T-helper 17 cell (primary cell): ENCODE results near the gene PMF1. TPM values are rescaled to one million over a fixed set of nuclear protein-coding genes. Genes with fewer than 3 reads are reported as not detected.
"Not testable (repeated sequence)": the region's sequence is repeated elsewhere in the genome, so short reads cannot be mapped to it uniquely, and the experiment has no call there.

Source experiments
- ATAC-seq: fragments of 150-1000 bp; cut with Tn5 transposase; 2 replicates; pipeline ENCODE4 v1.10.0; 2021; ENCODE audit warnings: mild to moderate bottlenecking, moderate library complexity
- DNase-seq, 3 donors: peaks; one replicate each; pipeline versions ENCODE4 v3.0.0 to v3.0.0-alpha.2; 2020 to 2021
- H3K9me3 ChIP-seq: one replicate; pipeline ENCODE4 v1.7.0; 2013; ENCODE audit warnings: low read length, mild to moderate bottlenecking; ENCODE audit not compliant: control insufficient read depth, poor library complexity, severe bottlenecking
- H3K27ac Mint-ChIP-seq: one replicate; pipeline ENCODE4 v1.8.0; 2022; ENCODE audit warnings: mild to moderate bottlenecking, moderate library complexity, mixed read lengths
- H3K27me3 Mint-ChIP-seq: one replicate; pipeline ENCODE4 v1.8.0; 2022; ENCODE audit warnings: mixed read lengths
- H3K36me3 Mint-ChIP-seq: one replicate; pipeline ENCODE4 v1.8.0; 2022; ENCODE audit warnings: low read depth, mixed read lengths
- H3K4me1 Mint-ChIP-seq: one replicate; pipeline ENCODE4 v1.8.0; 2022; ENCODE audit warnings: mild to moderate bottlenecking, mixed read lengths
- H3K4me3 Mint-ChIP-seq: one replicate; pipeline ENCODE4 v1.8.0; 2022; ENCODE audit warnings: mild to moderate bottlenecking, moderate library complexity, mixed read lengths
- total RNA-seq, 4 donors: library from RNA in 2 of 4; stranded (reverse) in 2 of 4; gene quantifications; one replicate each; pipeline ENCODE4 v1.2.3 and lab custom pipeline; 2022 to 2026

The PMF1 gene, protein sequence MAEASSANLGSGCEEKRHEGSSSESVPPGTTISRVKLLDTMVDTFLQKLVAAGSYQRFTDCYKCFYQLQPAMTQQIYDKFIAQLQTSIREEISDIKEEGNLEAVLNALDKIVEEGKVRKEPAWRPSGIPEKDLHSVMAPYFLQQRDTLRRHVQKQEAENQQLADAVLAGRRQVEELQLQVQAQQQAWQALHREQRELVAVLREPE
- 10 to 100 TPM; 59.1 to 73.2 TPM for total RNA-seq
- 13.8 to 21.4 reads per million in 2 donors for total RNA-seq (lab: John Stamatoyannopoulos, UW)

DNA sequence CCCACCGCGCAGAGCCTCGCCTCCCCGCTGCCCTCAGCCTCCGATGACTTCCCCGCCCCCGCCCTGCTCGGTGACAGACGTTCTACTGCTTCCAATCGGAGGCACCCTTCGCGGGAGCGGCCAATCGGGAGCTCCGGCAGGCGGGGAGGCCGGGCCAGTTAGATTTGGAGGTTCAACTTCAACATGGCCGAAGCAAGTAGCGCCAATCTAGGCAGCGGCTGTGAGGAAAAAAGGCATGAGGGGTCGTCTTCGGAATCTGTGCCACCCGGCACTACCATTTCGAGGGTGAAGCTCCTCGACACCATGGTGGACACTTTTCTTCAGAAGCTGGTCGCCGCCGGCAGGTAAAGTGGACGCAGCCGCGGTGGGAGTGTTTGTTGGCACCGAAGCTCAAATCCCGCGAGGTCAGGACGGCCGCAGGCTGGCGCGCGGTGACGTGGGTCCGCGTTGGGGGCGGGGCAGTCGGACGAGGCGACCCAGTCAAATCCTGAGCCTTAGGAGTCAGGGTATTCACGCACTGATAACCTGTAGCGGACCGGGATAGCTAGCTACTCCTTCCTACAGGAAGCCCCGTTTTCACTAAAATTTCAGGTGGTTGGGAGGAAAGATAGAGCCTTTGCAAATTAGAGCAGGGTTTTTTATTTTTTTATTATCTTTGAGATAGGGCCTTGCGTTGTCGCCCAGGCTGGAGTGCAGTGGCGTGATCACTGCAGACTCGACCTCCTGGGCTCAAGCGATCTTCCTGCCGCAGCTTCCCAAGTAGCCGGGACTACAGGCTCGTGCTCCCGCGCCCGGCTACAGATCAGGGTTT lies at the start of gene PMF1:
Gene PMF1, plus strand, starts transcription at position 175 of the 811 bp plus-strand sequence. Its CDS starts 9 bp downstream, at position 184.
- peak within 1 kb of the TSS; percentile 97 for H3K27ac Mint-ChIP-seq
- peaks cover 27% of the 10 kb centered on the region for H3K4me1 Mint-ChIP-seq
- H3K4me3 Mint-ChIP-seq, result peak within 1 kb of the TSS; percentile 94
- peaks cover 7% of the 10 kb centered on the region for H3K36me3 Mint-ChIP-seq
- DNase-seq (peak; percentile 91), ATAC-seq (peak; percentile 96)
- no peaks in the 10 kb centered on the region for H3K9me3 ChIP-seq
- no peaks in the 10 kb centered on the region for H3K27me3 Mint-ChIP-seq

DNA sequence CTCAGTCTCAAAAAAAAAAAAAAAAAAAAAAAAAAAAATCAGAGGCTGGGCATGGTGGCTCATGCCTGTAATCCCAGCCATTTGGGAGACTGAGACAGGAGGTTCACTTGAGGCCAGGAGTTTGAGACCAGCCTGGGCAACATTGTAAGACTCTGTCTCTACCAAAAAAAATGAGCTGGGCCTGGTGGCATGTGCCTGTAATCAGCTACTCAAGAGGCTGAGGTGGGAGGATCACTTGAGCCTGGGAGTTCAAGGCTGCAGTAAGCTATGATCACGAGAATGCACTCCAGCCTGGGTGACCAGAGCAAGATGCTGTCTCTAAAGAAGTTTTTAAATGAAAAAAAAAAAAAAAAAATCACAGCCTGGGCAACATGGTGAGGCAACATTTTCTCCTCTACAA lies 49.1 kb upstream of the PMF1 start:
- no peaks in the 10 kb centered on the region for H3K36me3 Mint-ChIP-seq
- no peak overlapping the region for H3K27ac Mint-ChIP-seq
- ATAC-seq, result no peak
- H3K27me3 Mint-ChIP-seq, result no peaks in the 10 kb centered on the region
- H3K4me3 Mint-ChIP-seq, result no peak overlapping the region
- DNase-seq, result no peak
- H3K4me1 Mint-ChIP-seq, result peaks cover 15% of the 10 kb centered on the region
- no peaks in the 10 kb centered on the region for H3K9me3 ChIP-seq

DNA sequence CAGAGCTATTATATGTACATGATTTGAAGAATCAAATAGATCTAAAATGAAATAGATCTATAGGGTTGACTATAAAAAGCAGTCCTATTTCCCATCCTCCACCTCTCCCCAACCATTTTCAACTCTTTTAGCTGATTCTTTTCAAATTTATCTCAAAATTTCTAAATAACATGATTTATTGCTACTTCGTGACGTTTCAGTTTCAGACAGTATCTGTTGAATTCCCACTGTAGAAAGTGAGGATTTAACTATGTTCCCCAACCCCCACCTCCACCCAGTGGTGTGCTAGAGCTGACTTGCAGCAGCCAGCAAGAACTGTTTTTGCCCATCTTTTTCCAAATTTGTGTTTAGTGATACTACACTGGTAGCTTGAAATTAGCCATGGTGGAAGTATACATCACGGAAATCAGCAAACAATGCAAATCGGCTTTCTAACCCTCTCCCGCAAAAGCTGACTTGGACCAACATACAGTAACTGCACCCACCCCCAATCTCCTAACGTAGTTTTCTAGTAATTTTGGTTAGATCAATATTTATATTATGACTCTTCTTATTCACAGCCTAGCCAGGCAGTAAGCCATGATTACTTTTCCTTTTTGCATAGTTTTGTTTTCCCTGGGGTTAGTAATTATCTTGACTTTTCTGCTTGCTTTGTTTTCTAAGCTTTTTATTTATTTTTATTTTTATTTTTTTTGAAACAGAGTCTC lies 48.5 kb upstream of the PMF1 start:
- DNase-seq, result no peak
- no peak overlapping the region for H3K4me3 Mint-ChIP-seq
- ATAC-seq, result no peak
- no peaks in the 10 kb centered on the region for H3K27me3 Mint-ChIP-seq
- no peaks in the 10 kb centered on the region for H3K9me3 ChIP-seq
- no peak overlapping the region for H3K27ac Mint-ChIP-seq
- no peaks in the 10 kb centered on the region for H3K36me3 Mint-ChIP-seq
- H3K4me1 Mint-ChIP-seq, result peaks cover 15% of the 10 kb centered on the region

DNA sequence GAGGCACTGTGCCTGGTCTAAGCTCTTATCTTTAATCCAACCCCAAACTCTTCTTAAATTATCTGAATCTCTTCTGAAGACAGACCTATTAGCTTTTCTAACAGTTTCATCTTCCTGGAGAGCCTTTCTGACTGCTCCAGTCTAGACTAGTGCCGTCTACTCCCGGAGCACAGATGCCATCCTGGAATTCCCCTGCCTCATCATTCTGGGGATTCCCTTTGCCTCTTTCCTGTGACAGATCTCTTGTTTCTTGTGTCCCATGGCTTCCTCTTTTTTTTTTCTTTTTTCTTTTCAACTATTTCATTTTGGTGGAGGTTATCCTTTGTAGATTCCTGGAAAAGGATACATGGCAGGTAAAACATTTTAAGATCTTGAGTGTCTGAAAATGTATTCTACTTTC lies 47.7 kb upstream of the PMF1 start:
- peak overlapping the region; percentile 67 for H3K27ac Mint-ChIP-seq

DNA sequence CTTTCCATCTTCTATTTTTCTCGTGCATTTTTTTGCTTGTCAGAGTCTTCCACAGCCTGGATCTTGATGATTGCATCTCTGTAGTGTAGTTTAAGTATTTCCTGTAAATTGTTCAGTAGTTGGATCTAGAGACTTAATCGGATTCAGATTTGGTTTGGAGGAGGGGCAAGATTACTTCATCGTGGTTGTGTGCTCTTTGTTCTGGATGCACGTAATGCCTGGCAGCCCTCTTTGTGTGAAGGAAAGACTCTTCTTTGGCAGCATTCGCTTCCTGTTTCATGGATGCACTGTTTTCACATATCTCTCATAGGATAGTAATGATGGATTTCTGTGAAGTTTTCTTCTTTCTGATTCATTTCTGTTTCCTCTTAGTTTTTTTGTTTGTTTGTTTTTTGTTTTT lies 45.3 kb upstream of the PMF1 start:
- no peaks in the 10 kb centered on the region for H3K9me3 ChIP-seq
- ATAC-seq (no peak), DNase-seq (no peak)
- Mint-ChIP-seq H3K36me3 (no peaks in the 10 kb centered on the region), H3K4me3 (no peak overlapping the region), H3K4me1 (peaks cover 5% of the 10 kb centered on the region), H3K27ac (no peak overlapping the region), H3K27me3 (no peaks in the 10 kb centered on the region)

More for the DNA sequence above, 47.7 kb upstream of the PMF1 start:
- H3K4me1 Mint-ChIP-seq, result peaks cover 15% of the 10 kb centered on the region
- ATAC-seq (peak; percentile 23), DNase-seq (no peak)
- no peaks in the 10 kb centered on the region for H3K9me3 ChIP-seq
- no peaks in the 10 kb centered on the region for H3K27me3 Mint-ChIP-seq
- no peaks in the 10 kb centered on the region for H3K36me3 Mint-ChIP-seq
- no peak overlapping the region for H3K4me3 Mint-ChIP-seq

DNA sequence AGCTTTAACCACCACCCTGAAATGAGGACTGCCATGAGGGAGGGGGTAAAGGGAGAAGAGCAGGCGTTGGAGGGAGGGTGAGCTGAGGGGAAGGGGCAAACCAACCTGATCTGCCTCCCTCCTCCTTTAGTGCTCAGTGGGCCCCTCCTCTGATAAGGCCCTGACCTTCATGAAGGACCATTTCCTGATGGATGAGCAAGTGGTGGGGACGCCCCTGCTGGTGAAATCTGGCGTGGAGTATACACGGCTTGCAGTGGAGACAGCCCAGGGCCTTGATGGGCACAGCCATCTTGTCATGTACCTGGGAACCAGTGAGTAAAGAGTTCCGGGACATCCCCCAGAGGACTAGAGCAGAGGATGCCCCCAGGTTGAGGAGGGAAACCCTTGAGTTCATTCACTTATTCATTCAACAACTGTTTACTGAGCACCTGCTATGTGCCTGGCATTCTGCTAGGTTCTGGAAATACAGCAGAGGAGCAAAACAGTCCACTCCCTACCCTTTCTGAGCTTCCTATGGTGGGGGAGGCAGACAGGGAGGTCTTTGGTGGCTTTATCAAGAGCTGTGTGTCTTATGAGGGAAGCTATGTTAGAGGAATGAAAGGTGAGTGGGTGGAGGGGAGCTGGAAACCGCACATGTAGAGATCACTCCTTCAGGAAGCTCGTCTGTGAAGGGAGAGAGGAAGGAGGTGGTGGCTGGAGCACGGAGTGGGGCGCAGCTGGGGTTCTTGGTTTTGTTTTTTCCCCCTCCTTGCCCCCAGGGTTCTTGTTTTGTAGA lies 39.9 kb upstream of the PMF1 start:
- H3K27me3 Mint-ChIP-seq, result peaks cover 23% of the 10 kb centered on the region
- H3K4me3 Mint-ChIP-seq, result no peak overlapping the region
- peaks cover 2% of the 10 kb centered on the region for H3K36me3 Mint-ChIP-seq
- DNase-seq (no peak), ATAC-seq (no peak)
- H3K27ac Mint-ChIP-seq, result peak overlapping the region; percentile 56
- peaks cover 6% of the 10 kb centered on the region for H3K4me1 Mint-ChIP-seq
- no peaks in the 10 kb centered on the region for H3K9me3 ChIP-seq

DNA sequence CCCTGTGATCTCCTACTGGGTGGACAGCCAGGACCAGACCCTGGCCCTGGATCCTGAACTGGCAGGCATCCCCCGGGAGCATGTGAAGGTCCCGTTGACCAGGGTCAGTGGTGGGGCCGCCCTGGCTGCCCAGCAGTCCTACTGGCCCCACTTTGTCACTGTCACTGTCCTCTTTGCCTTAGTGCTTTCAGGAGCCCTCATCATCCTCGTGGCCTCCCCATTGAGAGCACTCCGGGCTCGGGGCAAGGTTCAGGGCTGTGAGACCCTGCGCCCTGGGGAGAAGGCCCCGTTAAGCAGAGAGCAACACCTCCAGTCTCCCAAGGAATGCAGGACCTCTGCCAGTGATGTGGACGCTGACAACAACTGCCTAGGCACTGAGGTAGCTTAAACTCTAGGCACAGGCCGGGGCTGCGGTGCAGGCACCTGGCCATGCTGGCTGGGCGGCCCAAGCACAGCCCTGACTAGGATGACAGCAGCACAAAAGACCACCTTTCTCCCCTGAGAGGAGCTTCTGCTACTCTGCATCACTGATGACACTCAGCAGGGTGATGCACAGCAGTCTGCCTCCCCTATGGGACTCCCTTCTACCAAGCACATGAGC lies 36.1 kb upstream of the PMF1 start:
- H3K9me3 ChIP-seq, result no peaks in the 10 kb centered on the region
- Mint-ChIP-seq H3K36me3 (peaks cover 7% of the 10 kb centered on the region), H3K27me3 (peaks cover 29% of the 10 kb centered on the region), H3K27ac (peak overlapping the region; percentile 6), H3K4me1 (peaks cover 13% of the 10 kb centered on the region), H3K4me3 (no peak overlapping the region)
- ATAC-seq (no peak), DNase-seq (no peak)

DNA sequence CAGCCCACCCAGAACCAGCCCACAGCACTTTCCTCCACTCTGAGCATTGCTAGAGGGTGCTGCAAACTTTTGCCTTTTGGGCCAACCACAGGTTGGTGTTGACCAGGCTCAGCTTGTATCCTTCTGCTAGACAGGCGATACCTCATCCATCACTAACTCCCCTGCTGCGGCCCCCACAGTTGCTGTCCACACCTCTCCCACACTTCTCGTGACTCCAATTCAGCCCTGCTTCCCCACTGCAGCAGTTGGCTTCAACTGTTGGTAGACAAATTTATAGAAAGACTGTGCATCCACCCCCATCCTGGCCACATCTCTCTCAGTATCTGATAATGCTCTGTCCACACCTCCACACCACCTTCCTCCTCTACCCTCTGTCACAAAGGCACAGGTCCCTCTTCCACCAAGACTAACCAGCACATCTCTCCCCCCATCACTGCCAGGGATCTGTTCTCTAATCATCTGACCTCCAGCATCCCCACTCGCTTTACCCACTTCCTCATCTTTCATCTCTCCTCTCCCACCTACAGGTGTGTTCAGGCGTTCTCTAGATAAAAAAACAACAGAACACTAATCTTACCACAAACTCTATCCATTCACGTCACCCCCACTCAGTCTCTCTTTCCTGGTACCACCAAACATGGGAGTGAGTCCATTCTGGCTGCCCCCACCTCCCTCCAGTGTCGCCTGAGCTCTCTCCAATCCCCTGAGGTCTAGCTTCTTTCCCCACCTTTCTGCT lies 34.7 kb upstream of the PMF1 start:
- Mint-ChIP-seq H3K4me3 (no peak overlapping the region), H3K4me1 (peaks cover 13% of the 10 kb centered on the region), H3K27ac (peak overlapping the region; percentile 66), H3K27me3 (peaks cover 27% of the 10 kb centered on the region), H3K36me3 (peaks cover 7% of the 10 kb centered on the region)
- ATAC-seq, result peak; percentile 67
- no peak for DNase-seq
- no peaks in the 10 kb centered on the region for H3K9me3 ChIP-seq

DNA sequence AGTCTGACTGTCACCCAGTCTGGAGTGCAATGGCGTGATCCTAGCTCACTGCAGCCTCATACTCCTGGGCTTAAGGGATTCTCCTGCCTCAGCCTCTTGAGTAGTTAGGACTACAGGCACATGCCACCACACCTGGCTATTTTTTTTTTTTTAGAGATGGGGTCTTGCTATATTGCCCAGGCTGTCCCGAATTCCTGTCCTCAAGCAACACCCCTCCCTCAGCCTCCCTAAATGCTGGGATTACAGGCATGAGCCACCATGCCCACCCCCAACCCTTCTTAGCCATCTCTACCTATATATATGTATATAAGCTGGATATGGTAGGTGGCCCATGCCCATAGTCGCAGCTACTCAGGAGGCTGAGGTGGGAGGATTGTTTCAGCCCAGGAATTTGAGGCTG lies 32.3 kb upstream of the PMF1 start:
- peaks cover 14% of the 10 kb centered on the region for H3K27me3 Mint-ChIP-seq

DNA sequence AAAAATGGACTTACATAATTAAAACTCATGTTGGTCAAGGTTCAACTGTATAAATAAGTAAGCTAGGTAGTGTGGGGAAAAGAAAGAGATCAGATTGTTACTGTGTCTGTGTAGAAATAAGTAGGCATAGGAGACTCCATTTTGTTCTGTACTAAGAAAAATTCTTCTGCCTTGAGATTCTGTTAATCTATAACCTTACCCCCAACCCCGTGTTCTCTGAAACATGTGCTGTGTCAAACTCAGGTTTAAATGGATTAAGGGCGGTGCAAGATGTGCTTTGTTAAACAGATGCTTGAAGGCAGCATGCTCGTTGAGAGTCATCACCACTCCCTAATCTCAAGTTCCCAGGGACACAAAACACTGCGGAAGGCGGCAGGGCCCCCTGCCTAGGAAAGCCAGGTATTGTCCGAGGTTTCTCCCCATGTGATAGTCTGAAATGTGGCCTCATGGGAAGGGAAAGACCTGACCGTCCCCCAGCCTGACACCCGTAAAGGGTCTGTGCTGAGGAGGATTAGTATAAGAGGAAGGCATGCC lies 31.3 kb upstream of the PMF1 start:
- DNase-seq, H3K27ac Mint-ChIP-seq, ATAC-seq, H3K4me1 Mint-ChIP-seq, H3K4me3 Mint-ChIP-seq, H3K36me3 Mint-ChIP-seq, H3K9me3 ChIP-seq: not testable (repeated sequence)
- peaks cover 11% of the 10 kb centered on the region for H3K27me3 Mint-ChIP-seq

More for the DNA sequence above, 32.3 kb upstream of the PMF1 start:
- Mint-ChIP-seq H3K27ac (no peak overlapping the region), H3K4me1 (peaks cover 9% of the 10 kb centered on the region), H3K36me3 (peaks cover 5% of the 10 kb centered on the region), H3K4me3 (no peak overlapping the region)
- DNase-seq, result no peak
- ATAC-seq, result no peak
- no peaks in the 10 kb centered on the region for H3K9me3 ChIP-seq

DNA sequence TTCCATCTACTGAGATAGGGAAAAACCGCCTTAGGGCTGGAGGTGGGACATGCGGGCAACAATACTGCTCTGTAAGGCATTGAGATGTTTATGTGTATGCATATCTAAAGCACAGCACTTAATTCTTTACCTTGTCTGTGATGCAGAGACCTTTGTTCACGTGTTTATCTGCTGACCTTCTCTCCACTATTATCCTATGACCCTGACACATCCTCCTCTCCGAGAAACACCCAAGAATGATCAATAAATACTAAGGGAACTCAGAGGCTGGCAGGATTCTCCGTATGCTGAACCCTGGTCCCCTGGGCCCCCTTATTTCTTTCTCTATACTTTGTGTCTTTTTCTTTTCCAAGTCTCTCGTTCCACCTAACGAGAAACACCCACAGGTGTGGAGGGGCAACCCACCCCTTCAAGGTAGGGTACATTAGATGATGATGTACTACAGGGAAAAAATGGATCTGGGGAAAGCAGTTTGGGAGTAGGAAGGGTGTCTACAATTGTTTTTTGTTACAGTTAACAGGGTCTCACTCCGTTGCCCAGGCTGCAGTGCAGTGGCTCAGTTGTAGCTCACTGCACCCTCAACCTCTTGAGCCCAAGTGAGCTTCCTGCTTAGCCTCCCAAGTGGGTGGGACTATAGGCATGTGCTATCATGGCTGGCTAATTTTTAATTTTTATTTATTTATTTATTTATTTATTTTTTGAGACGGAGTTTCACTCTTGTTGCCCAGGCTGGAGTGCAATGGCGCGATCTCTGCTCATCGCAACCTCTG lies 30.6 kb upstream of the PMF1 start:
- not testable (repeated sequence) for H3K27ac Mint-ChIP-seq, H3K36me3 Mint-ChIP-seq, DNase-seq, H3K4me1 Mint-ChIP-seq, H3K4me3 Mint-ChIP-seq, H3K9me3 ChIP-seq, ATAC-seq
- peaks cover 11% of the 10 kb centered on the region for H3K27me3 Mint-ChIP-seq
